ENCODE data around the gene PDE3B. TPM values are rescaled to one million over a fixed set of nuclear protein-coding genes. Genes with fewer than 3 reads are reported as not detected.

The PDE3B gene
- total and polyA plus RNA-seq, 9 of the 15 experiments (the other 6 are each of a cell fraction or from before 2014, with no cell fraction given), result 2.3 to 22.5 (median 12.2) TPM

GRCh38 chr11:14902650-14903350 is 259.2 kb downstream of the PDE3B start:
- Histone ChIP-seq H3K4me3 (no peak overlapping the region), H3K9me1 (ENCODE audit: control insufficient read depth, insufficient read depth, low read length) (no peaks in the 10 kb centered on the region), H3K27me3 (ENCODE audit: control insufficient read depth in 2 of 2, insufficient read depth in 2 of 2, low read length in 2 of 2) (no peaks in the 10 kb centered on the region), H3K9me3 (replicated peaks; ENCODE audit: control insufficient read depth, insufficient read depth, low read depth, low read length) (no peaks in the 10 kb centered on the region), H3K36me3 (ENCODE audit: control insufficient read depth, insufficient read depth, low read length) (no peaks in the 10 kb centered on the region), H3K4me2 (ENCODE audit: insufficient read depth, low read length) (no peak overlapping the region), H3K4me1 (replicated peaks in 1 of 2; ENCODE audit: control insufficient read depth in 2 of 2, insufficient read depth in 2 of 2, low read length in 2 of 2) (peaks cover 0 to 12% of the 10 kb centered on the region in 2 experiments; a peak in 3 of 5 replicates), H4K20me1 (replicated peaks; ENCODE audit: control insufficient read depth, insufficient read depth, low read length) (no peaks in the 10 kb centered on the region), H3K79me2 (ENCODE audit: control insufficient read depth, insufficient read depth, low read length) (no peaks in the 10 kb centered on the region), H3K9ac (ENCODE audit: insufficient read depth in 1 of 2, low read depth in 2 of 2, low read length in 2 of 2) (no peak overlapping the region), H3K27ac (ENCODE audit: extremely low read depth, low read depth, low read length) (no peak overlapping the region), H2AFZ (ENCODE audit: low read depth, low read length) (peak overlapping the region; percentile 34; the same call in 1 of the 2 replicates)
- ATAC-seq (peak; percentile 28; the same call in 1 of the 3 replicates), DNase-seq (ENCODE audit: extremely low read depth in 1 of 4, low spot score in 3 of 4) (no peak), FAIRE-seq (no peak)
- 0% methylated on average over 1 of the region's 1 CpG for WGBS (ENCODE audit: insufficient coverage, low coverage, missing lambda C conversion rate)
- BruUV-seq (replicated peaks), result no TSS peak
- TF ChIP-seq JUN (IDR thresholded peaks at IDR 0.05; ENCODE audit: borderline replicate concordance, low read depth, low read length) (0 out of 2 replicates have a peak, but pooled peaks have one; percentile 13), JUN (CRISPR knock-in tag; IDR thresholded peaks at IDR 0.05; ENCODE audit: borderline replicate concordance) (no peak), ESRRA (IDR thresholded peaks at IDR 0.05; ENCODE audit: borderline replicate concordance, low read depth) (no peak), FOSL1 (tag; conservative IDR thresholded peaks at IDR 0.05) (peak; percentile 59)
- CTCF ChIA-PET (ENCODE audit: low intra/inter-chr PET ratio), result no interaction called here
- intact Hi-C loops (cut with micrococcal nuclease), result no loop called here
- POLR2A ChIA-PET, result interaction anchor here (0.6 to 1.0 kb wide), 2 partner anchors 11 to 46 kb away, joined by 3 read pairs; partner anchors contain the start of gene CYP2R1
- in situ Hi-C loops (cut with MboI), result loop anchor here (10.0 kb wide), 1 partner anchor 608 kb away; no protein-coding TSS in a partner anchor

- Histone ChIP-seq H3K27me3 (ENCODE audit: control insufficient read depth in 2 of 2, insufficient read depth in 2 of 2, low read length in 2 of 2) (no peaks in the 10 kb centered on the region), H3K4me3 (no peak overlapping the region), H3K9me1 (ENCODE audit: control insufficient read depth, insufficient read depth, low read length) (no peaks in the 10 kb centered on the region), H4K20me1 (replicated peaks; ENCODE audit: control insufficient read depth, insufficient read depth, low read length) (no peaks in the 10 kb centered on the region), H3K9me3 (replicated peaks; ENCODE audit: control insufficient read depth, insufficient read depth, low read depth, low read length) (no peaks in the 10 kb centered on the region), H2AFZ (ENCODE audit: low read depth, low read length) (no peak overlapping the region), H3K4me2 (ENCODE audit: insufficient read depth, low read length) (no peak overlapping the region), H3K27ac (ENCODE audit: extremely low read depth, low read depth, low read length) (no peak overlapping the region), H3K36me3 (ENCODE audit: control insufficient read depth, insufficient read depth, low read length) (no peaks in the 10 kb centered on the region), H3K4me1 (replicated peaks in 1 of 2; ENCODE audit: control insufficient read depth in 2 of 2, insufficient read depth in 2 of 2, low read length in 2 of 2) (peaks cover 0 to 12% of the 10 kb centered on the region in 2 experiments; a peak in 3 of 5 replicates), H3K9ac (ENCODE audit: insufficient read depth in 1 of 2, low read depth in 2 of 2, low read length in 2 of 2) (no peak overlapping the region), H3K79me2 (ENCODE audit: control insufficient read depth, insufficient read depth, low read length) (no peaks in the 10 kb centered on the region)
- intact Hi-C loops (cut with micrococcal nuclease) (loop anchor here (5.0 kb wide), 2 partner anchors 262 to 282 kb away; partner anchors contain the start of gene PDE3B), in situ Hi-C loops (cut with MboI) (loop anchor here (10.0 kb wide), 1 partner anchor 610 kb away; no protein-coding TSS in a partner anchor)
- DNase-seq (ENCODE audit: extremely low read depth in 1 of 4, low spot score in 3 of 4), result peak in 2 of 4 experiments; percentile 10 to 11
- WGBS (ENCODE audit: insufficient coverage, low coverage, missing lambda C conversion rate), result 89% methylated on average over 12 of the region's 26 CpGs
- no peak for ATAC-seq
- POLR2A ChIA-PET, result no interaction called here
- BruUV-seq (replicated peaks), result no TSS peak
- no peak for FAIRE-seq
- CTCF ChIA-PET (ENCODE audit: low intra/inter-chr PET ratio), result no interaction called here
- TF ChIP-seq ZBTB33 (CRISPR knock-in tag; IDR thresholded peaks at IDR 0.05), result peak; percentile 100
- TF ChIP-seq CBX1 (IDR thresholded peaks at IDR 0.05; ENCODE audit: low read depth), result 0 out of 2 replicates have a peak, but pooled peaks have one; percentile 17
- TF ChIP-seq BRD4 (IDR thresholded peaks at IDR 0.05), result no peak
- TF ChIP-seq ZNF124 (CRISPR knock-in tag; IDR thresholded peaks at IDR 0.05), result no peak
- no peak for TF ChIP-seq ZNF282 (CRISPR knock-in tag; IDR thresholded peaks at IDR 0.05)
- peak; percentile 57; the same call in 1 of the 2 replicates for TF ChIP-seq MYNN (IDR thresholded peaks at IDR 0.05)
- TF ChIP-seq MYNN (CRISPR knock-in tag; IDR thresholded peaks at IDR 0.05), result no peak
- TF ChIP-seq ZNF184 (CRISPR knock-in tag; IDR thresholded peaks at IDR 0.05), result 0 out of 2 replicates have a peak, but pooled peaks have one; percentile 27
Observed at GRCh38 chr11:14904745-14905103, 261.1 kb downstream of the PDE3B start.

Measured in K562 (cell line).